SK-N-SH treated with all-trans-retinoic acid at 6 μM for 48 hours (cell line): ENCODE data around the gene SPRR2B.
"Not testable (repeated sequence)": the region's sequence is repeated elsewhere in the genome, so short reads cannot be mapped to it uniquely, and the experiment has no call there.

Experiments used
- ATAC-seq: fragments of 200-7000 bp; cut with Tn5 transposase; 3 replicates; pipeline ENCODE4 v1.9.1; 2020; ENCODE audit warnings: mild to moderate bottlenecking, moderate library complexity
- ARNTL ChIP-seq: fragments of 450-650 bp; formaldehyde crosslinking; IDR thresholded peaks from 2 replicates; pipeline ENCODE4 v1.5.0; 2020; ENCODE audit warnings: low read depth, mild to moderate bottlenecking, moderate library complexity, borderline replicate concordance
- BACH2 ChIP-seq: fragments of 250-450 bp; sonication (Bioruptor Pico); IDR thresholded peaks from 2 replicates; pipeline ENCODE4 v1.9.0; 2021; ENCODE audit warnings: mild to moderate bottlenecking, borderline replicate concordance
- CSDC2 ChIP-seq: fragments of 250-450 bp; sonication (Bioruptor Pico); IDR thresholded peaks from 2 replicates; pipeline ENCODE4 v1.5.0; 2020; ENCODE audit warnings: mild to moderate bottlenecking, moderate library complexity
- ESRRG ChIP-seq: fragments of 250-450 bp; sonication (Bioruptor Pico); IDR thresholded peaks from 2 replicates; pipeline ENCODE4 v1.6.1; 2021; ENCODE audit warnings: mild to moderate bottlenecking
- GLIS3 ChIP-seq: fragments of 250-450 bp; sonication (Bioruptor Pico); IDR thresholded peaks from 2 replicates; pipeline ENCODE4 v1.5.0; 2020; ENCODE audit warnings: mild to moderate bottlenecking, moderate library complexity
- OSR1 ChIP-seq: fragments of 250-450 bp; sonication (Bioruptor Pico); IDR thresholded peaks from 2 replicates; pipeline ENCODE4 v1.8.0; 2022; ENCODE audit warnings: moderate library complexity, mild to moderate bottlenecking, inconsistent platforms
- RARB ChIP-seq: fragments of 250-450 bp; sonication (Bioruptor Pico); IDR thresholded peaks from 2 replicates; pipeline ENCODE4 v1.8.0; 2021; ENCODE audit warnings: mild to moderate bottlenecking, moderate library complexity
- TOX ChIP-seq: fragments of 250-450 bp; sonication (Bioruptor Pico); IDR thresholded peaks from 2 replicates; pipeline ENCODE4 v1.8.0; 2021; ENCODE audit warnings: mild to moderate bottlenecking, moderate library complexity, borderline replicate concordance
- ZFP3 ChIP-seq: fragments of 250-450 bp; sonication (Bioruptor Pico); IDR thresholded peaks from 2 replicates; pipeline ENCODE4 v1.5.0; 2020; ENCODE audit warnings: mild to moderate bottlenecking, moderate library complexity
- TF ChIP-seq, protein P1 (sequence below): fragments of 250-450 bp; sonication (Bioruptor Pico); IDR thresholded peaks from 2 replicates; pipeline ENCODE4 v1.5.0; 2020; ENCODE audit warnings: mild to moderate bottlenecking, moderate library complexity
- TF ChIP-seq, protein P2 (sequence below): fragments of 250-450 bp; sonication (Bioruptor Pico); IDR thresholded peaks from 2 replicates; pipeline ENCODE4 v1.5.1; 2021; ENCODE audit warnings: mild to moderate bottlenecking, moderate library complexity
- TF ChIP-seq, protein P3 (sequence below): fragments of 250-450 bp; sonication (Bioruptor Pico); IDR thresholded peaks from 2 replicates; pipeline ENCODE4 v1.8.0; 2020; ENCODE audit warnings: mild to moderate bottlenecking, moderate library complexity, borderline replicate concordance
- TF ChIP-seq, protein P4 (sequence below): fragments of 250-450 bp; sonication (Bioruptor Pico); IDR thresholded peaks from 2 replicates; pipeline ENCODE4 v1.8.0; 2021; ENCODE audit warnings: low read depth, mild to moderate bottlenecking, moderate library complexity, borderline replicate concordance
- TF ChIP-seq, protein P5 (sequence below): fragments of 250-450 bp; sonication (Bioruptor Pico); IDR thresholded peaks from 2 replicates; pipeline ENCODE4 v1.5.1; 2020; ENCODE audit warnings: low read depth, mild to moderate bottlenecking, moderate library complexity

SPRR2B gene

DNA sequence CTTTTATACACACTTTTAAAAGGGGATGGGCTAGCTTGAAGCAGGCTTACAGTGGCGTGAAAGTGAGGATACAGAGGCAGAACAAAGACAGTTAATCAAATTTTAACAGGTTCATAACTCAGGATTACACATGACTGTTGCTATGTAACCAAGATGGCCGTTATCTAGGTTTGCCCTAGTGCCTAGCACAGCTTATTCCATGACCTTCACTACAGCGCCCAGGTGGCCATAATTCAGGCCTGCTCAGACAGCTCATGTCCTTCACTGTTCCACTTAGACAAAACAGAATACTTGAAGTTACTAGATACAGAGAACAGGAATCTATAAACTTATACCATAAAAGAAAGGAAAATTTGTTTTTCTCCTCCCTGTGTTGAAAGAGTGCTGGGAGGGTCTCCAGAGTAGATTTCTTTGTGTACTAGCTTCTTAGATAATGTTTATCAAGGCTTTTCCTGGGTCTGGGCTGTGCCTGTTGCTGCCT is 48.1 kb upstream of the SPRR2B start:
- ATAC-seq: no peak
- no peak for TF ChIP-seq OSR1 (CRISPR knock-in tag)
- TF ChIP-seq RARB: no peak
- TF ChIP-seq, protein P1, sequence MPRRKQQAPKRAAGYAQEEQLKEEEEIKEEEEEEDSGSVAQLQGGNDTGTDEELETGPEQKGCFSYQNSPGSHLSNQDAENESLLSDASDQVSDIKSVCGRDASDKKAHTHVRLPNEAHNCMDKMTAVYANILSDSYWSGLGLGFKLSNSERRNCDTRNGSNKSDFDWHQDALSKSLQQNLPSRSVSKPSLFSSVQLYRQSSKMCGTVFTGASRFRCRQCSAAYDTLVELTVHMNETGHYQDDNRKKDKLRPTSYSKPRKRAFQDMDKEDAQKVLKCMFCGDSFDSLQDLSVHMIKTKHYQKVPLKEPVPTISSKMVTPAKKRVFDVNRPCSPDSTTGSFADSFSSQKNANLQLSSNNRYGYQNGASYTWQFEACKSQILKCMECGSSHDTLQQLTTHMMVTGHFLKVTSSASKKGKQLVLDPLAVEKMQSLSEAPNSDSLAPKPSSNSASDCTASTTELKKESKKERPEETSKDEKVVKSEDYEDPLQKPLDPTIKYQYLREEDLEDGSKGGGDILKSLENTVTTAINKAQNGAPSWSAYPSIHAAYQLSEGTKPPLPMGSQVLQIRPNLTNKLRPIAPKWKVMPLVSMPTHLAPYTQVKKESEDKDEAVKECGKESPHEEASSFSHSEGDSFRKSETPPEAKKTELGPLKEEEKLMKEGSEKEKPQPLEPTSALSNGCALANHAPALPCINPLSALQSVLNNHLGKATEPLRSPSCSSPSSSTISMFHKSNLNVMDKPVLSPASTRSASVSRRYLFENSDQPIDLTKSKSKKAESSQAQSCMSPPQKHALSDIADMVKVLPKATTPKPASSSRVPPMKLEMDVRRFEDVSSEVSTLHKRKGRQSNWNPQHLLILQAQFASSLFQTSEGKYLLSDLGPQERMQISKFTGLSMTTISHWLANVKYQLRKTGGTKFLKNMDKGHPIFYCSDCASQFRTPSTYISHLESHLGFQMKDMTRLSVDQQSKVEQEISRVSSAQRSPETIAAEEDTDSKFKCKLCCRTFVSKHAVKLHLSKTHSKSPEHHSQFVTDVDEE (CRISPR knock-in tag): no peak
- TF ChIP-seq, protein P2, sequence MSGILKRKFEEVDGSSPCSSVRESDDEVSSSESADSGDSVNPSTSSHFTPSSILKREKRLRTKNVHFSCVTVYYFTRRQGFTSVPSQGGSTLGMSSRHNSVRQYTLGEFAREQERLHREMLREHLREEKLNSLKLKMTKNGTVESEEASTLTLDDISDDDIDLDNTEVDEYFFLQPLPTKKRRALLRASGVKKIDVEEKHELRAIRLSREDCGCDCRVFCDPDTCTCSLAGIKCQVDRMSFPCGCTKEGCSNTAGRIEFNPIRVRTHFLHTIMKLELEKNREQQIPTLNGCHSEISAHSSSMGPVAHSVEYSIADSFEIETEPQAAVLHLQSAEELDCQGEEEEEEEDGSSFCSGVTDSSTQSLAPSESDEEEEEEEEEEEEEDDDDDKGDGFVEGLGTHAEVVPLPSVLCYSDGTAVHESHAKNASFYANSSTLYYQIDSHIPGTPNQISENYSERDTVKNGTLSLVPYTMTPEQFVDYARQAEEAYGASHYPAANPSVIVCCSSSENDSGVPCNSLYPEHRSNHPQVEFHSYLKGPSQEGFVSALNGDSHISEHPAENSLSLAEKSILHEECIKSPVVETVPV: no peak
- TF ChIP-seq, protein P3, sequence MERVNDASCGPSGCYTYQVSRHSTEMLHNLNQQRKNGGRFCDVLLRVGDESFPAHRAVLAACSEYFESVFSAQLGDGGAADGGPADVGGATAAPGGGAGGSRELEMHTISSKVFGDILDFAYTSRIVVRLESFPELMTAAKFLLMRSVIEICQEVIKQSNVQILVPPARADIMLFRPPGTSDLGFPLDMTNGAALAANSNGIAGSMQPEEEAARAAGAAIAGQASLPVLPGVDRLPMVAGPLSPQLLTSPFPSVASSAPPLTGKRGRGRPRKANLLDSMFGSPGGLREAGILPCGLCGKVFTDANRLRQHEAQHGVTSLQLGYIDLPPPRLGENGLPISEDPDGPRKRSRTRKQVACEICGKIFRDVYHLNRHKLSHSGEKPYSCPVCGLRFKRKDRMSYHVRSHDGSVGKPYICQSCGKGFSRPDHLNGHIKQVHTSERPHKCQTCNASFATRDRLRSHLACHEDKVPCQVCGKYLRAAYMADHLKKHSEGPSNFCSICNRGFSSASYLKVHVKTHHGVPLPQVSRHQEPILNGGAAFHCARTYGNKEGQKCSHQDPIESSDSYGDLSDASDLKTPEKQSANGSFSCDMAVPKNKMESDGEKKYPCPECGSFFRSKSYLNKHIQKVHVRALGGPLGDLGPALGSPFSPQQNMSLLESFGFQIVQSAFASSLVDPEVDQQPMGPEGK (CRISPR knock-in tag): no peak
- TF ChIP-seq ESRRG (CRISPR knock-in tag): no peak

DNA sequence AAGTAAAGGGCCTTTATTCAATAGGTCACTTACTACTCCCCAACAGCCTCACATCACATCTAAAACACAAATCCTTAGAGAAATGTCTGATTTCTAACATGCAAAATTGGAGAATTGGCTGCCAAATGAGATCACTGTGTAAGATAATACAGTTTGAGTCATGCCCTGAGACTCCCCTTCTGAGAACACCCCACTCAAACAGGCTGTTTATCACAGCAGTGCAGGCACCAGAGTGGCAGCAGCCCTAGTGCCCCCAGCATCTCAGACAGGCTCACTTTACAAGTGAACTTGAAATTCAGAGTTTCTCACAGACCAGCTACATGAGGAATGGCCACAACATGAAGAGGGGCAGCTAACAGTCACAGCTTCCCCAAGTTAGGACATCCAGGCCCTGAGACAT is 43.9 kb upstream of the SPRR2B start:
- ATAC-seq: not testable (repeated sequence)

DNA sequence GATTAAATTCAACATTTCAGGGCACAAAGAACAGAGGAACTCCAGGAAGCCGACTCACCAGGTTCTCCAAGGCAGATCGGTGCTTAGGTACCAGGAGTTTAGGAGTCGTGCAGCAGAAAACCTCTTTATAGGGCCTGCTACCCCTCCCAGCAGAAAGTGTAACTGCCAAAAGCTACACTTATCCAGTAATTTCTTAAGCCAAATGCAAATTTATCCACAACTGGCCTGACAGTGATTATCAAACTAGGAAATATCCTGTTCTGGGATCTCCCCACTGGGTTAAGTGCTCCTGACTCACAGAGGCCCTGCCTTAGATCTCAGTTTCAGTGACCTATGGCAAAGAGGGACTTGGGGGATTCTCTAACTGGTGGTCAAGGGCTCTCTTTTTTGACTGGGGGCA is 42.0 kb upstream of the SPRR2B start, which contains the start of gene SPRR2F:
SPRR2F (minus strand) TSS at position 101 of the 400 bp plus-strand sequence. CDS start 783 bp downstream, outside the sequence.
- ATAC-seq: no peak
- TF ChIP-seq CSDC2 (CRISPR knock-in tag) (no peak), ZFP3 (CRISPR knock-in tag) (no peak), OSR1 (CRISPR knock-in tag) (no peak), TOX (CRISPR knock-in tag) (no peak), ARNTL (no peak), BACH2 (no peak), GLIS3 (CRISPR knock-in tag) (no peak), RARB (no peak), ESRRG (CRISPR knock-in tag) (no peak)
- TF ChIP-seq, protein P1 (CRISPR knock-in tag): no peak
- TF ChIP-seq, protein P4, sequence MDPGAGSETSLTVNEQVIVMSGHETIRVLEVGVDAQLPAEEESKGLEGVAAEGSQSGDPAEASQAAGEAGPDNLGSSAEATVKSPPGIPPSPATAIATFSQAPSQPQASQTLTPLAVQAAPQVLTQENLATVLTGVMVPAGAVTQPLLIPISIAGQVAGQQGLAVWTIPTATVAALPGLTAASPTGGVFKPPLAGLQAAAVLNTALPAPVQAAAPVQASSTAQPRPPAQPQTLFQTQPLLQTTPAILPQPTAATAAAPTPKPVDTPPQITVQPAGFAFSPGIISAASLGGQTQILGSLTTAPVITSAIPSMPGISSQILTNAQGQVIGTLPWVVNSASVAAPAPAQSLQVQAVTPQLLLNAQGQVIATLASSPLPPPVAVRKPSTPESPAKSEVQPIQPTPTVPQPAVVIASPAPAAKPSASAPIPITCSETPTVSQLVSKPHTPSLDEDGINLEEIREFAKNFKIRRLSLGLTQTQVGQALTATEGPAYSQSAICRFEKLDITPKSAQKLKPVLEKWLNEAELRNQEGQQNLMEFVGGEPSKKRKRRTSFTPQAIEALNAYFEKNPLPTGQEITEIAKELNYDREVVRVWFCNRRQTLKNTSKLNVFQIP (CRISPR knock-in tag): no peak
- TF ChIP-seq, protein P5, sequence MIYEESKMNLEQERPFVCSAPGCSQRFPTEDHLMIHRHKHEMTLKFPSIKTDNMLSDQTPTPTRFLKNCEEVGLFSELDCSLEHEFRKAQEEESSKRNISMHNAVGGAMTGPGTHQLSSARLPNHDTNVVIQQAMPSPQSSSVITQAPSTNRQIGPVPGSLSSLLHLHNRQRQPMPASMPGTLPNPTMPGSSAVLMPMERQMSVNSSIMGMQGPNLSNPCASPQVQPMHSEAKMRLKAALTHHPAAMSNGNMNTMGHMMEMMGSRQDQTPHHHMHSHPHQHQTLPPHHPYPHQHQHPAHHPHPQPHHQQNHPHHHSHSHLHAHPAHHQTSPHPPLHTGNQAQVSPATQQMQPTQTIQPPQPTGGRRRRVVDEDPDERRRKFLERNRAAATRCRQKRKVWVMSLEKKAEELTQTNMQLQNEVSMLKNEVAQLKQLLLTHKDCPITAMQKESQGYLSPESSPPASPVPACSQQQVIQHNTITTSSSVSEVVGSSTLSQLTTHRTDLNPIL (CRISPR knock-in tag): no peak

DNA sequence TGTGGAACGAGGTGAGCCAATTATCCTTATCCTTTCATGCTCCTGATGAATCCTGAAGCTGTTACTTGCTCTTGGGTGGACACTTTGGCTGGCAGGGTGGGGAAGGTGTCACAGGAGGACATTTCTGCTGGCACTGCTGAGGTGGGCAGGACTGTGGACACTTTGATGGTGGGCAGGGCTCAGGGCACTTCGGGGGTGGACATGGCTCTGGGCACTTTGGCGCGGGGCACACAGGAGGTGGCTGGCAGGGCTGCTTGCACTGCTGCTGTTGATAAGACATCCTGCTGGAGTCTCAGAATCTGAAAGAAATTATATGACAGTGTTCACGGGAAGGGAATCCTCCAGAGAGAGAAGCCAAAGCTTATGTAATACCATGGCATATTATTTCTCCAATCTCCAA is 41.0 kb upstream of the SPRR2B start:
- ATAC-seq: not testable (repeated sequence)
